CD14-positive monocyte (primary cell): ENCODE measurements around the gene POF1B. TPM values are rescaled to one million over a fixed set of nuclear protein-coding genes. Genes with fewer than 3 reads are reported as not detected.

Experiments used
- DNase-seq, 3 donors: peaks; one replicate each; pipeline ENCODE4 v3.0.0-alpha.2; 2011 to 2022
- H2AFZ ChIP-seq: 2 replicates; pipeline ENCODE4 v1.6.0; 2012; ENCODE audit warnings: mild to moderate bottlenecking, low read depth, low read length, inconsistent platforms; ENCODE audit not compliant: insufficient read depth, poor library complexity, severe bottlenecking
- H3K27ac ChIP-seq, 2 donors: 1 replicate in 1 of 2; 2 replicates in 1 of 2; pipeline ENCODE4 v1.5.1; 2012 to 2013; ENCODE audit warnings: low read length in 2 of 2, control low read depth in 1 of 2, inconsistent platforms in 1 of 2, low read depth in 1 of 2, mild to moderate bottlenecking in 1 of 2
- H3K27me3 ChIP-seq, 2 donors: one replicate each; pipeline versions ENCODE4 v1.6.0 to v1.6.1; 2011 to 2013; ENCODE audit warnings: low read length in 2 of 2; ENCODE audit not compliant: control insufficient read depth in 2 of 2, insufficient read depth in 2 of 2
- H3K36me3 ChIP-seq, 2 donors: replicated peaks in 1 of 2; 1 replicate in 1 of 2; 2 replicates in 1 of 2; pipeline versions ENCODE4 v1.5.1 to v1.6.1; 2012 to 2013; ENCODE audit warnings: low read length in 2 of 2, control low read depth in 1 of 2, inconsistent platforms in 1 of 2, mild to moderate bottlenecking in 1 of 2; ENCODE audit not compliant: insufficient read depth in 2 of 2, control insufficient read depth in 1 of 2
- H3K4me1 ChIP-seq, 2 donors: 1 replicate in 1 of 2; 2 replicates in 1 of 2; pipeline versions ENCODE4 v1.5.1 to v1.6.1; 2012 to 2013; ENCODE audit warnings: low read length in 2 of 2, control low read depth in 1 of 2, inconsistent platforms in 1 of 2, mild to moderate bottlenecking in 1 of 2, moderate library complexity in 1 of 2; ENCODE audit not compliant: insufficient read depth in 2 of 2, control insufficient read depth in 1 of 2
- H3K4me2 ChIP-seq: replicated peaks from 2 replicates; pipeline ENCODE3; 2012; ENCODE audit warnings: low read length, moderate library complexity, mild to moderate bottlenecking; ENCODE audit not compliant: poor library complexity, severe bottlenecking; ENCODE audit errors: extremely low read depth
- H3K4me3 ChIP-seq, 3 experiments: fragments of 200-600 bp in 1 of 3; sonication (generic) in 1 of 3; replicated peaks in 1 of 3; 1 replicate in 2 of 3; 2 replicates in 1 of 3; pipeline ENCODE4 v1.5.1; 2011 to 2013; ENCODE audit warnings: low read length in 3 of 3, mild to moderate bottlenecking in 3 of 3, control low read depth in 2 of 3, low read depth in 2 of 3, inconsistent platforms in 1 of 3, moderate library complexity in 1 of 3
- H3K79me2 ChIP-seq: 2 replicates; pipeline ENCODE4 v1.6.0; 2012; ENCODE audit warnings: mild to moderate bottlenecking, control low read depth, inconsistent platforms, low read length, moderate library complexity; ENCODE audit not compliant: insufficient read depth
- H3K9ac ChIP-seq: 2 replicates; pipeline ENCODE4 v1.6.0; 2017; ENCODE audit warnings: low read length, mild to moderate bottlenecking; ENCODE audit not compliant: insufficient read depth, poor library complexity, severe bottlenecking
- H3K9me3 ChIP-seq, 2 donors: replicated peaks in 1 of 2; 1 replicate in 1 of 2; 2 replicates in 1 of 2; pipeline versions ENCODE4 v1.5.1 to v1.6.1; 2012 to 2013; ENCODE audit warnings: low read length in 2 of 2, control low read depth in 1 of 2; ENCODE audit not compliant: control insufficient read depth in 1 of 2, insufficient read depth in 1 of 2
- H4K20me1 ChIP-seq: 2 replicates; pipeline ENCODE4 v1.6.0; 2012; ENCODE audit warnings: mild to moderate bottlenecking, low read length, control low read depth, moderate library complexity; ENCODE audit not compliant: insufficient read depth
- H3K27ac Mint-ChIP-seq, 7 donors: one replicate each; pipeline ENCODE4 v1.8.0; 2020; ENCODE audit warnings: mild to moderate bottlenecking in 7 of 7, mixed read lengths in 7 of 7, moderate library complexity in 6 of 7, inconsistent platforms in 2 of 7
- H3K27me3 Mint-ChIP-seq, 3 donors: one replicate each; pipeline ENCODE4 v1.8.0; 2021 to 2022; ENCODE audit warnings: low read depth in 3 of 3, mild to moderate bottlenecking in 3 of 3, mixed read lengths in 3 of 3, moderate library complexity in 3 of 3, inconsistent platforms in 1 of 3
- H3K36me3 Mint-ChIP-seq, 2 donors: one replicate each; pipeline ENCODE4 v1.8.0; 2020; ENCODE audit warnings: mixed read lengths in 2 of 2, inconsistent platforms in 1 of 2, mild to moderate bottlenecking in 1 of 2
- H3K4me1 Mint-ChIP-seq: one replicate; pipeline ENCODE4 v1.8.0; 2020; ENCODE audit warnings: mild to moderate bottlenecking, mixed read lengths
- H3K4me3 Mint-ChIP-seq, 2 donors: one replicate each; pipeline ENCODE4 v1.8.0; 2020; ENCODE audit warnings: mild to moderate bottlenecking in 2 of 2, mixed read lengths in 2 of 2, moderate library complexity in 1 of 2
- H3K9me3 Mint-ChIP-seq, 7 donors: one replicate each; pipeline ENCODE4 v1.8.0; 2020 to 2022; ENCODE audit warnings: mixed read lengths in 7 of 7, mild to moderate bottlenecking in 6 of 7, moderate library complexity in 6 of 7, inconsistent platforms in 2 of 7
- CTCF ChIP-seq: fragments of 200-600 bp; IDR thresholded peaks from one replicate; pipeline ENCODE4 v1.8.0; 2022; ENCODE audit warnings: antibody characterized with exemption, mild to moderate bottlenecking
- WGBS: methylation state at CpG from one replicate; pipeline ENCODE4 v1.1.5; 2013; ENCODE audit warnings: missing lambda C conversion rate; ENCODE audit not compliant: insufficient coverage; 5-methylcytosine and 5-hydroxymethylcytosine counted together
- intact Hi-C, 2 donors: fragments of 100-400 bp; cut with micrococcal nuclease; formaldehyde crosslinking; loops; one replicate each; pipeline versions ENCODE4 v1.15.0 to v1.15.1; 2023
- polyA plus RNA-seq, 3 donors: library from polyadenylated mRNA; depleted of rRNA in 1 of 3; unstranded in 2 of 3; stranded (reverse) in 1 of 3; fragments of 300-500 nt in 2 of 3; fragments of >200 nt in 1 of 3; fragmentation: Illumina TruSeq in 2 of 3; gene quantifications; 1 replicate in 2 of 3; 2 replicates in 1 of 3; pipeline ENCODE4 v1.2.3, GENCODE V29; 2012 to 2021

The POF1B gene
- polyA plus RNA-seq, 3 donors = not detected

- intact Hi-C loops = no loop called here
- TF ChIP-seq CTCF = no peak
- Mint-ChIP-seq H3K27ac (peak overlapping the region in 1 of 7 donors; percentile 23), H3K9me3 (peaks cover 0 to 5% (median 4%) of the 10 kb centered on the region in 7 donors), H3K36me3 (no peaks in the 10 kb centered on the region), H3K4me3 (peak overlapping the region in 1 of 2 donors; percentile 69), H3K4me1 (peaks cover 17% of the 10 kb centered on the region), H3K27me3 (peaks cover 7 to 21% (median 13%) of the 10 kb centered on the region in 3 donors)
- no peak overlapping the region for H3K27ac ChIP-seq
- no peaks in the 10 kb centered on the region for H3K36me3 ChIP-seq
- DNase-seq = no peak
- no peaks in the 10 kb centered on the region for H4K20me1 ChIP-seq
- H3K27me3 ChIP-seq = no peaks in the 10 kb centered on the region
- no peaks in the 10 kb centered on the region for H3K79me2 ChIP-seq
- H3K9ac ChIP-seq = no peak overlapping the region
- H3K4me1 ChIP-seq = peaks cover 0 to 2% of the 10 kb centered on the region in 2 donors
- H2AFZ ChIP-seq = no peak overlapping the region
- no CpG with 5 or more reads among the region's 2 CpGs for WGBS
- H3K9me3 ChIP-seq = no peaks in the 10 kb centered on the region
- H3K4me3 ChIP-seq = peak overlapping the region in 1 of 3 experiments; percentile 74
- peak overlapping the region; percentile 81 for H3K4me2 ChIP-seq
Observed at GRCh38 chrX:85243155-85243554, 136.3 kb downstream of the POF1B start.

Other genes starting within 250 kb of the POF1B start
- gene SATL1, start 135.9 kb downstream of the POF1B start, polyA plus RNA-seq = not detected
- gene ZNF711, start 135.7 kb downstream of the POF1B start, polyA plus RNA-seq = under 1 TPM in 1 of 3 donors, not detected in 2; 0.12 TPM